ENCODE data around the gene MRFAP1L1.

- TF ChIP-seq JUND (IDR thresholded peaks at IDR 0.05; ENCODE audit: borderline replicate concordance, low read depth, low read length) (no peak), JUND (tag; IDR thresholded peaks at IDR 0.05; ENCODE audit: borderline replicate concordance, low read depth, low read length) (no peak), GTF2F1 (IDR thresholded peaks at IDR 0.05; ENCODE audit: low read depth, low read length) (no peak), TBL1XR1 (IDR thresholded peaks at IDR 0.05; ENCODE audit: low read length in 2 of 2) (no peak), EP300 (IDR thresholded peaks at IDR 0.05; ENCODE audit: low read length) (no peak), GABPB1 (CRISPR knock-in tag; IDR thresholded peaks at IDR 0.05) (no peak), CHCHD3 (CRISPR knock-in tag; IDR thresholded peaks at IDR 0.05) (no peak), CBFA2T3 (IDR thresholded peaks at IDR 0.05) (no peak), CTCF (IDR thresholded peaks at IDR 0.05 in 2 of 3, conservative IDR thresholded peaks at IDR 0.05 in 1 of 3; ENCODE audit: insufficient read depth in 2 of 3, low read depth in 1 of 3, low read length in 3 of 3) (no peak), NFIC (IDR thresholded peaks at IDR 0.05) (no peak), POLR2A (conservative IDR thresholded peaks at IDR 0.05) (no peak)
- TF ChIP-seq, protein P1, sequence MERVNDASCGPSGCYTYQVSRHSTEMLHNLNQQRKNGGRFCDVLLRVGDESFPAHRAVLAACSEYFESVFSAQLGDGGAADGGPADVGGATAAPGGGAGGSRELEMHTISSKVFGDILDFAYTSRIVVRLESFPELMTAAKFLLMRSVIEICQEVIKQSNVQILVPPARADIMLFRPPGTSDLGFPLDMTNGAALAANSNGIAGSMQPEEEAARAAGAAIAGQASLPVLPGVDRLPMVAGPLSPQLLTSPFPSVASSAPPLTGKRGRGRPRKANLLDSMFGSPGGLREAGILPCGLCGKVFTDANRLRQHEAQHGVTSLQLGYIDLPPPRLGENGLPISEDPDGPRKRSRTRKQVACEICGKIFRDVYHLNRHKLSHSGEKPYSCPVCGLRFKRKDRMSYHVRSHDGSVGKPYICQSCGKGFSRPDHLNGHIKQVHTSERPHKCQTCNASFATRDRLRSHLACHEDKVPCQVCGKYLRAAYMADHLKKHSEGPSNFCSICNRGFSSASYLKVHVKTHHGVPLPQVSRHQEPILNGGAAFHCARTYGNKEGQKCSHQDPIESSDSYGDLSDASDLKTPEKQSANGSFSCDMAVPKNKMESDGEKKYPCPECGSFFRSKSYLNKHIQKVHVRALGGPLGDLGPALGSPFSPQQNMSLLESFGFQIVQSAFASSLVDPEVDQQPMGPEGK (CRISPR knock-in tag; IDR thresholded peaks at IDR 0.05; ENCODE audit: borderline replicate concordance): no peak
- TF ChIP-seq, protein P2, sequence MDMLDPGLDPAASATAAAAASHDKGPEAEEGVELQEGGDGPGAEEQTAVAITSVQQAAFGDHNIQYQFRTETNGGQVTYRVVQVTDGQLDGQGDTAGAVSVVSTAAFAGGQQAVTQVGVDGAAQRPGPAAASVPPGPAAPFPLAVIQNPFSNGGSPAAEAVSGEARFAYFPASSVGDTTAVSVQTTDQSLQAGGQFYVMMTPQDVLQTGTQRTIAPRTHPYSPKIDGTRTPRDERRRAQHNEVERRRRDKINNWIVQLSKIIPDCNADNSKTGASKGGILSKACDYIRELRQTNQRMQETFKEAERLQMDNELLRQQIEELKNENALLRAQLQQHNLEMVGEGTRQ (CRISPR knock-in tag; IDR thresholded peaks at IDR 0.05): no peak
Measured at GRCh38 chr4:6689506-6689960, 20.1 kb downstream of the MRFAP1L1 start.
